Endothelial cell of umbilical vein (primary cell): ENCODE results near the gene ILKAP. TPM values are rescaled to one million over a fixed set of nuclear protein-coding genes. Genes with fewer than 3 reads are reported as not detected.

ENCODE experiments used
- BruUV-seq: library from RNA; stranded (reverse); fragments of 400-500 nt; replicated peaks from 2 replicates; lab custom pipeline; 2021; lab: Mats Ljungman, UMichigan
- CTCF ChIA-PET: fragments of 300-600, 350-600 bp; sonication (Branson Sonifier 250); formaldehyde crosslinking; loops from one replicate; lab custom pipeline; 2021; ENCODE audit warnings: antibody characterized with exemption, inconsistent platforms; lab: Charles Lee
- POLR2A ChIA-PET: fragments of 300-600, 350-600 bp; sonication (Branson Sonifier 250); formaldehyde crosslinking; loops from one replicate; lab custom pipeline; 2021; ENCODE audit warnings: antibody characterized with exemption, inconsistent platforms; lab: Charles Lee
- DNase-seq: peaks from one replicate; pipeline ENCODE4 v3.0.0-alpha.2; 2011; ENCODE audit warnings: low read depth, low spot score
- FAIRE-seq: peaks from 2 replicates; lab custom pipeline; 2011; peaks lifted over from hg19 to GRCh38; lab: Jason Lieb, UNC
- H2AFZ ChIP-seq: 2 replicates; pipeline ENCODE4 v1.6.0; 2012; ENCODE audit warnings: low read depth, low read length, control low read depth, inconsistent platforms
- H3K27ac ChIP-seq: 2 replicates; pipeline ENCODE4 v1.5.1; 2011; ENCODE audit warnings: low read depth, mild to moderate bottlenecking, control low read depth, low read length, moderate library complexity; ENCODE audit not compliant: insufficient read depth
- H3K27me3 ChIP-seq, 2 experiments: 2 replicates each; pipeline versions ENCODE4 v1.6.0 to v1.6.1; 2011; ENCODE audit warnings: low read length in 2 of 2, mixed read lengths in 1 of 2; ENCODE audit not compliant: control insufficient read depth in 2 of 2, insufficient read depth in 2 of 2
- H3K36me3 ChIP-seq, 2 experiments: 2 replicates in 1 of 2; 3 replicates in 1 of 2; pipeline ENCODE4 v1.5.1; 2011; ENCODE audit warnings: low read length in 2 of 2, mild to moderate bottlenecking in 1 of 2, moderate library complexity in 1 of 2; ENCODE audit not compliant: control insufficient read depth in 2 of 2, insufficient read depth in 2 of 2; ENCODE audit errors: extremely low read depth in 1 of 2
- H3K4me1 ChIP-seq: 3 replicates; pipeline ENCODE4 v1.5.1; 2011; ENCODE audit warnings: mild to moderate bottlenecking, low read length; ENCODE audit not compliant: control insufficient read depth, insufficient read depth; ENCODE audit errors: extremely low read depth
- H3K4me2 ChIP-seq: 2 replicates; pipeline ENCODE4 v1.6.1; 2011; ENCODE audit warnings: low read length, control low read depth, mixed read lengths; ENCODE audit not compliant: insufficient read depth
- H3K4me3 ChIP-seq, 3 experiments: fragments of 200-600 bp in 1 of 3; sonication (generic), shearing (Covaris generic) in 1 of 3; replicated peaks in 1 of 3; 2 replicates each; pipeline ENCODE4 v1.5.1; 2011 to 2016; ENCODE audit warnings: control low read depth in 3 of 3, low read length in 3 of 3, mild to moderate bottlenecking in 2 of 3, inconsistent platforms in 1 of 3, low read depth in 1 of 3, moderate library complexity in 1 of 3; ENCODE audit not compliant: insufficient read depth in 1 of 3
- H3K79me2 ChIP-seq: 2 replicates; pipeline ENCODE4 v1.6.0; 2012; ENCODE audit warnings: low read length, inconsistent platforms; ENCODE audit not compliant: control insufficient read depth, insufficient read depth
- H3K9ac ChIP-seq: replicated peaks from 2 replicates; pipeline ENCODE3; 2011; ENCODE audit warnings: low read length, control low read depth; ENCODE audit not compliant: insufficient read depth; ENCODE audit errors: extremely low read depth
- H3K9me1 ChIP-seq: replicated peaks from 3 replicates; pipeline ENCODE4 v1.6.0; 2011; ENCODE audit warnings: mild to moderate bottlenecking, low read length; ENCODE audit not compliant: control insufficient read depth, insufficient read depth; ENCODE audit errors: extremely low read depth
- H3K9me3 ChIP-seq: replicated peaks from 2 replicates; pipeline ENCODE4 v1.5.1; 2012; ENCODE audit warnings: low read length, inconsistent platforms; ENCODE audit not compliant: control insufficient read depth, insufficient read depth
- H4K20me1 ChIP-seq: replicated peaks from 2 replicates; pipeline ENCODE3; 2011; ENCODE audit warnings: mild to moderate bottlenecking, low read length; ENCODE audit not compliant: control insufficient read depth, insufficient read depth; ENCODE audit errors: extremely low read depth
- FOS ChIP-seq: IDR thresholded peaks from 2 replicates; pipeline ENCODE4 v1.6.1; 2011; ENCODE audit warnings: mild to moderate bottlenecking, low read length, moderate library complexity, borderline replicate concordance; ENCODE audit not compliant: insufficient read depth
- MYC ChIP-seq: IDR thresholded peaks from one replicate; pipeline ENCODE4 v1.6.1; 2011; ENCODE audit warnings: mild to moderate bottlenecking, low read depth, low read length
- POLR2A ChIP-seq: IDR thresholded peaks from 2 replicates; pipeline ENCODE4 v1.6.1; 2012; ENCODE audit warnings: low read depth, mild to moderate bottlenecking, control low read depth, low read length
- dilution Hi-C: fragments of 300-500 bp; cut with MboI; formaldehyde crosslinking; loops from one replicate; pipeline ENCODE4 v1.15.0; 2019; ENCODE audit warnings: low sequenced_read_pairs; ENCODE audit not compliant: extremely low pct_ligation_motif_present
- intact Hi-C: fragments of 100-400 bp; cut with micrococcal nuclease; formaldehyde crosslinking; loops from one replicate; pipeline ENCODE4 v1.10.0; 2022
- polyA plus RNA-seq, 4 experiments: library from polyadenylated mRNA; depleted of rRNA in 3 of 4; stranded (reverse) in 3 of 4; unstranded in 1 of 4; fragments of >200 nt; gene quantifications; 2 replicates each; pipeline versions ENCODE4 v1.2.1 to v1.2.3, GENCODE V29; 2011 to 2012; ENCODE audit warnings: missing spikeins in 1 of 4
- total RNA-seq: library from RNA; stranded (reverse); gene quantifications from 2 replicates; pipeline ENCODE4 v1.2.3, GENCODE V29; 2021
- TF ChIP-seq, protein P1 (sequence below), 2 donors: IDR thresholded peaks; 1 replicate in 1 of 2; 2 replicates in 1 of 2; pipeline ENCODE4 v1.5.1; 2011; ENCODE audit warnings: low read length in 2 of 2, mild to moderate bottlenecking in 2 of 2, moderate library complexity in 2 of 2, control low read depth in 1 of 2, inconsistent platforms in 1 of 2, low read depth in 1 of 2; ENCODE audit not compliant: insufficient read depth in 1 of 2; ENCODE audit errors: extremely low read depth in 1 of 2
- TF ChIP-seq, protein P2 (sequence below): IDR thresholded peaks from 2 replicates; pipeline ENCODE4 v1.6.1; 2011; ENCODE audit not compliant: insufficient read depth, insufficient read length

The ILKAP gene
- total and polyA plus RNA-seq, 2 donors (not counting 3 experiments of a cell fraction or from before 2014, with no cell fraction given): 49.2 to 49.8 TPM

DNA sequence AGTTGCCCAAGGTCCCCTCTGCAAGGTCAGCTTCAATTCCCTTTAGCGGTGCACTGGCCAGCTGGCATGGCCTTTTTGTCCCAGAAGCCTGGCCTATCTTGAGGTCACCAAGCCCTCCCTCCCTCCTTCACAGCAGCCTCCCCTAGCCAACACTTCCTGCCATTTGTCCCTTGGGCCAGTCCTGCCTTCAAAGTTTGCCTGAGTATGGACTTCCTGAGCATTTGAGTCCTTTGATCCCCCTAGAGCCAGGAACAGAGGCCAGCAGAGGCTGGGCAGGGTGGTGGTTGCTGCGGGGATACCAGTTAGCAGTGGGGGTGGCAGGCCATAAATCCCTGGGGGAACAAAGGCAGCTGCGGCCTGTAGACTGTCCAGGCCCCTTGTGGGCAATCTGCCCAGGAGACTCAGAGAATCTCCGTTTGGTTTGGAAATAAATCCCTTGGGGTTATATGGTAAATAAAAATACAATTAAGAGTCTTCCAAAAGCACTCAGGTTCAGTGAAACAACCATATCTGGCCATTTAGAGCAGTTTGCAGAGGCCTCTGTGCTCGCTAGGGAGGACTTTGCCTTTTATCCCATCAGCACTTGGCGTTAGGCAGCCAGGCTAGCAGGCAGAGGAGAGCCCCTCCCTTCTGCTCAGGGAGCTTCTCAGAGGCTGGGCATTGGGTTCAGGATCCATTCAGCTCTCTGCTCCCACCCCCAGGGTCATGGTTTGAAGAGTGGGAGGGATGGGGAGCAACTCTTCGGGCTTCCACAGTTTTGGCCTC lies 39.4 kb upstream of the ILKAP start:
- Histone ChIP-seq H3K4me2 (no peak overlapping the region), H4K20me1 (no peaks in the 10 kb centered on the region), H3K79me2 (no peaks in the 10 kb centered on the region), H3K4me1 (peaks cover 3% of the 10 kb centered on the region), H3K27ac (no peak overlapping the region), H3K9ac (no peak overlapping the region), H2AFZ (no peak overlapping the region), H3K4me3 (no peak overlapping the region), H3K9me1 (no peaks in the 10 kb centered on the region), H3K36me3 (no peaks in the 10 kb centered on the region), H3K9me3 (no peaks in the 10 kb centered on the region), H3K27me3 (peaks cover 0 to 4% of the 10 kb centered on the region in 2 experiments)
- ChIA-PET CTCF (interaction anchor here (1.4 kb wide), 1 partner anchor 20 kb away, joined by 5 read pairs; no protein-coding TSS in a partner anchor), POLR2A (no interaction called here)
- DNase-seq (no peak), FAIRE-seq (no peak)
- dilution Hi-C loops (no loop called here), intact Hi-C loops (loop anchor here (10.0 kb wide), 1 partner anchor 278 kb away; the partner anchor contains the start of gene UBE2F)
- TF ChIP-seq, protein P1, sequence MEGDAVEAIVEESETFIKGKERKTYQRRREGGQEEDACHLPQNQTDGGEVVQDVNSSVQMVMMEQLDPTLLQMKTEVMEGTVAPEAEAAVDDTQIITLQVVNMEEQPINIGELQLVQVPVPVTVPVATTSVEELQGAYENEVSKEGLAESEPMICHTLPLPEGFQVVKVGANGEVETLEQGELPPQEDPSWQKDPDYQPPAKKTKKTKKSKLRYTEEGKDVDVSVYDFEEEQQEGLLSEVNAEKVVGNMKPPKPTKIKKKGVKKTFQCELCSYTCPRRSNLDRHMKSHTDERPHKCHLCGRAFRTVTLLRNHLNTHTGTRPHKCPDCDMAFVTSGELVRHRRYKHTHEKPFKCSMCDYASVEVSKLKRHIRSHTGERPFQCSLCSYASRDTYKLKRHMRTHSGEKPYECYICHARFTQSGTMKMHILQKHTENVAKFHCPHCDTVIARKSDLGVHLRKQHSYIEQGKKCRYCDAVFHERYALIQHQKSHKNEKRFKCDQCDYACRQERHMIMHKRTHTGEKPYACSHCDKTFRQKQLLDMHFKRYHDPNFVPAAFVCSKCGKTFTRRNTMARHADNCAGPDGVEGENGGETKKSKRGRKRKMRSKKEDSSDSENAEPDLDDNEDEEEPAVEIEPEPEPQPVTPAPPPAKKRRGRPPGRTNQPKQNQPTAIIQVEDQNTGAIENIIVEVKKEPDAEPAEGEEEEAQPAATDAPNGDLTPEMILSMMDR (IDR thresholded peaks at IDR 0.05; ENCODE audit: extremely low read depth in 1 of 2, insufficient read depth in 1 of 2, low read depth in 1 of 2, low read length in 2 of 2): no peak
- TF ChIP-seq MYC: no peak
- no TSS peak for BruUV-seq

DNA sequence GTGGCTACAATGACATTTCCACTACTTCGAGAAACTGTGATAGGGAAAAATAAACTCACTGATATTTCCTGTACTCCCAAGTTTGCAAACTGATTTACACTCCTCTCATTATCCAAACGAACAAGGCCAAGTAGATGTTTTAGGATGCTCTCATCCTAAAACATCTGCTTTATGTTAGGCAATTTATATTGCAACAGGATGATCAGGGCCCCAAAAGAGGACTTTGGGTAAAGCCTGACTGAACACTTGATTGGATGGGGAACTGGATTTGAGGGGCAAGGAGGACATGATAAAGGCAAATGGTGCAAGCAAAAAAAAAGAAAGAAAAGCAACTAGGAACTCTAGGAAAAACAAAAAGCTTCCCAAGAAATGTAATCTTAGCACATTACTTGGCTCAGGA lies 38.5 kb upstream of the ILKAP start:
- DNase-seq (no peak), FAIRE-seq (no peak)
- Histone ChIP-seq H3K27me3 (peaks cover 4 to 5% of the 10 kb centered on the region in 2 experiments), H3K27ac (no peak overlapping the region), H3K9ac (no peak overlapping the region), H4K20me1 (no peaks in the 10 kb centered on the region), H3K4me2 (no peak overlapping the region), H3K9me3 (no peaks in the 10 kb centered on the region), H3K4me3 (no peak overlapping the region), H3K79me2 (no peaks in the 10 kb centered on the region), H2AFZ (no peak overlapping the region), H3K36me3 (no peaks in the 10 kb centered on the region), H3K4me1 (peaks cover 3% of the 10 kb centered on the region), H3K9me1 (no peaks in the 10 kb centered on the region)
- dilution Hi-C loops (no loop called here), intact Hi-C loops (loop anchor here (10.0 kb wide), 1 partner anchor 277 kb away; the partner anchor contains the start of gene UBE2F)
- TF ChIP-seq, protein P2, sequence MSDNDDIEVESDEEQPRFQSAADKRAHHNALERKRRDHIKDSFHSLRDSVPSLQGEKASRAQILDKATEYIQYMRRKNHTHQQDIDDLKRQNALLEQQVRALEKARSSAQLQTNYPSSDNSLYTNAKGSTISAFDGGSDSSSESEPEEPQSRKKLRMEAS: no peak
- TF ChIP-seq FOS (no peak), MYC (no peak), POLR2A (no peak)
- TF ChIP-seq, protein P1 (IDR thresholded peaks at IDR 0.05; ENCODE audit: extremely low read depth in 1 of 2, insufficient read depth in 1 of 2, low read depth in 1 of 2, low read length in 2 of 2): no peak
- CTCF ChIA-PET: interaction anchor here (1.4 kb wide), 1 partner anchor 21 kb away, joined by 5 read pairs; no protein-coding TSS in a partner anchor
- BruUV-seq: no TSS peak
- POLR2A ChIA-PET: no interaction called here
